T-helper 2 cell treated with Interferon-gamma antibody and Interleukin-4, amounts not matched to agents 5 μg/mL and 100 μg/mL, for 36 hours (primary cell): ENCODE results near the gene STARD4.
A peak's percentile ranks its signal among the peaks of the same experiment; 100 is the strongest.

Experiments
- DNase-seq: peaks from one replicate; pipeline ENCODE4 v3.0.0; 2021; ENCODE audit warnings: low spot score
- H3K27ac Mint-ChIP-seq: one replicate; pipeline ENCODE4 v1.8.0; 2021; ENCODE audit warnings: mild to moderate bottlenecking, mixed read lengths
- H3K27me3 Mint-ChIP-seq: one replicate; pipeline ENCODE4 v1.8.0; 2021; ENCODE audit warnings: low read depth, mixed read lengths
- H3K36me3 Mint-ChIP-seq: one replicate; pipeline ENCODE4 v1.8.0; 2021; ENCODE audit warnings: low read depth, mixed read lengths
- H3K4me1 Mint-ChIP-seq: one replicate; pipeline ENCODE4 v1.8.0; 2021; ENCODE audit warnings: low read depth, mixed read lengths
- H3K4me3 Mint-ChIP-seq: one replicate; pipeline ENCODE4 v1.8.0; 2022; ENCODE audit warnings: mild to moderate bottlenecking, moderate library complexity, mixed read lengths
- H3K9me3 Mint-ChIP-seq: one replicate; pipeline ENCODE4 v1.8.0; 2021; ENCODE audit warnings: mixed read lengths

Gene STARD4

GRCh38 chr5:111512375-111513130 lies at the start of gene STARD4:
TSS of gene STARD4 (minus strand) at chr5:111512535. CDS start at chr5:111507433, 5,102 bp downstream.
- peak within 1 kb of the TSS; percentile 97 for H3K4me3 Mint-ChIP-seq
- peak within 1 kb of the TSS; percentile 95 for H3K27ac Mint-ChIP-seq
- DNase-seq: peak; percentile 96
- H3K27me3 Mint-ChIP-seq: no peaks in the 10 kb centered on the region
- peaks cover 27% of the 10 kb centered on the region for H3K36me3 Mint-ChIP-seq
- H3K4me1 Mint-ChIP-seq: peaks cover 49% of the 10 kb centered on the region
- H3K9me3 Mint-ChIP-seq: no peaks in the 10 kb centered on the region

GRCh38 chr5:111559680-111560079 lies 47.3 kb upstream of the STARD4 start:
- H3K4me1 Mint-ChIP-seq: no peaks in the 10 kb centered on the region
- no peak overlapping the region for H3K27ac Mint-ChIP-seq
- no peak for DNase-seq
- H3K27me3 Mint-ChIP-seq: peaks cover 14% of the 10 kb centered on the region
- no peaks in the 10 kb centered on the region for H3K9me3 Mint-ChIP-seq
- H3K36me3 Mint-ChIP-seq: no peaks in the 10 kb centered on the region
- no peak overlapping the region for H3K4me3 Mint-ChIP-seq

GRCh38 chr5:111557686-111558085 lies 45.4 kb upstream of the STARD4 start:
- Mint-ChIP-seq H3K4me1 (peaks cover 3% of the 10 kb centered on the region), H3K4me3 (no peak overlapping the region), H3K27ac (no peak overlapping the region), H3K27me3 (peaks cover 14% of the 10 kb centered on the region), H3K36me3 (no peaks in the 10 kb centered on the region), H3K9me3 (no peaks in the 10 kb centered on the region)
- DNase-seq: no peak

GRCh38 chr5:111557111-111557510 lies 44.8 kb upstream of the STARD4 start:
- H3K9me3 Mint-ChIP-seq: no peaks in the 10 kb centered on the region
- no peak for DNase-seq
- H3K4me1 Mint-ChIP-seq: peaks cover 3% of the 10 kb centered on the region
- H3K27ac Mint-ChIP-seq: no peak overlapping the region
- peaks cover 14% of the 10 kb centered on the region for H3K27me3 Mint-ChIP-seq
- no peaks in the 10 kb centered on the region for H3K36me3 Mint-ChIP-seq
- no peak overlapping the region for H3K4me3 Mint-ChIP-seq

- Mint-ChIP-seq H3K27me3 (peaks cover 13% of the 10 kb centered on the region), H3K4me3 (no peak overlapping the region), H3K27ac (no peak overlapping the region), H3K9me3 (no peaks in the 10 kb centered on the region), H3K36me3 (no peaks in the 10 kb centered on the region), H3K4me1 (peaks cover 7% of the 10 kb centered on the region)
- DNase-seq: no peak
Observed at GRCh38 chr5:111556501-111556900, 44.2 kb upstream of the STARD4 start.

GRCh38 chr5:111555760-111556159 lies 43.4 kb upstream of the STARD4 start:
- H3K27ac Mint-ChIP-seq: no peak overlapping the region
- H3K4me1 Mint-ChIP-seq: peaks cover 13% of the 10 kb centered on the region
- H3K27me3 Mint-ChIP-seq: peaks cover 12% of the 10 kb centered on the region
- H3K4me3 Mint-ChIP-seq: no peak overlapping the region
- DNase-seq: no peak
- no peaks in the 10 kb centered on the region for H3K9me3 Mint-ChIP-seq
- no peaks in the 10 kb centered on the region for H3K36me3 Mint-ChIP-seq

GRCh38 chr5:111553868-111554267 lies 41.5 kb upstream of the STARD4 start:
- Mint-ChIP-seq H3K27ac (no peak overlapping the region), H3K27me3 (peaks cover 4% of the 10 kb centered on the region), H3K9me3 (no peaks in the 10 kb centered on the region), H3K36me3 (no peaks in the 10 kb centered on the region), H3K4me3 (no peak overlapping the region), H3K4me1 (peaks cover 18% of the 10 kb centered on the region)
- DNase-seq: no peak

- no peak for DNase-seq
- no peaks in the 10 kb centered on the region for H3K36me3 Mint-ChIP-seq
- H3K27me3 Mint-ChIP-seq: peaks cover under 1% of the 10 kb centered on the region
- peaks cover 18% of the 10 kb centered on the region for H3K4me1 Mint-ChIP-seq
- H3K27ac Mint-ChIP-seq: no peak overlapping the region
- no peaks in the 10 kb centered on the region for H3K9me3 Mint-ChIP-seq
- no peak overlapping the region for H3K4me3 Mint-ChIP-seq
Observed at GRCh38 chr5:111552896-111553295, 40.6 kb upstream of the STARD4 start.

- H3K4me1 Mint-ChIP-seq: peaks cover 18% of the 10 kb centered on the region
- no peak overlapping the region for H3K4me3 Mint-ChIP-seq
- no peaks in the 10 kb centered on the region for H3K27me3 Mint-ChIP-seq
- no peak for DNase-seq
- no peaks in the 10 kb centered on the region for H3K9me3 Mint-ChIP-seq
- H3K27ac Mint-ChIP-seq: no peak overlapping the region
- no peaks in the 10 kb centered on the region for H3K36me3 Mint-ChIP-seq
Observed at GRCh38 chr5:111552492-111552891, 40.2 kb upstream of the STARD4 start.

GRCh38 chr5:111551569-111552275 lies 39.4 kb upstream of the STARD4 start:
- H3K27me3 Mint-ChIP-seq: no peaks in the 10 kb centered on the region
- H3K9me3 Mint-ChIP-seq: no peaks in the 10 kb centered on the region
- no peak overlapping the region for H3K4me3 Mint-ChIP-seq
- H3K4me1 Mint-ChIP-seq: peaks cover 18% of the 10 kb centered on the region
- no peak overlapping the region for H3K27ac Mint-ChIP-seq
- no peak for DNase-seq
- H3K36me3 Mint-ChIP-seq: no peaks in the 10 kb centered on the region

- H3K4me3 Mint-ChIP-seq: peak overlapping the region; percentile 11
- no peaks in the 10 kb centered on the region for H3K9me3 Mint-ChIP-seq
- no peak for DNase-seq
- H3K27me3 Mint-ChIP-seq: no peaks in the 10 kb centered on the region
- H3K4me1 Mint-ChIP-seq: peaks cover 18% of the 10 kb centered on the region
- H3K36me3 Mint-ChIP-seq: no peaks in the 10 kb centered on the region
- no peak overlapping the region for H3K27ac Mint-ChIP-seq
Observed at GRCh38 chr5:111551161-111551560, 38.8 kb upstream of the STARD4 start.

GRCh38 chr5:111550282-111551020 lies 38.1 kb upstream of the STARD4 start:
- Mint-ChIP-seq H3K4me3 (peak overlapping the region; percentile 11), H3K9me3 (no peaks in the 10 kb centered on the region), H3K27me3 (no peaks in the 10 kb centered on the region), H3K4me1 (peaks cover 18% of the 10 kb centered on the region), H3K27ac (no peak overlapping the region), H3K36me3 (no peaks in the 10 kb centered on the region)
- DNase-seq: peak; percentile 69

GRCh38 chr5:111548992-111549649 lies 36.8 kb upstream of the STARD4 start:
- Mint-ChIP-seq H3K27me3 (no peaks in the 10 kb centered on the region), H3K36me3 (no peaks in the 10 kb centered on the region), H3K9me3 (no peaks in the 10 kb centered on the region), H3K4me3 (no peak overlapping the region), H3K27ac (no peak overlapping the region), H3K4me1 (peaks cover 16% of the 10 kb centered on the region)
- no peak for DNase-seq
